Jurkat, Clone E6-1 (cell line): Measurements from ENCODE around the gene LRPAP1.

Source experiments
- DNase-seq: peaks from one replicate; pipeline ENCODE4 v3.0.0-alpha.2; 2011; ENCODE audit warnings: low read depth, low spot score
- H3K4me3 ChIP-seq: 2 replicates; pipeline ENCODE4 v1.5.1; 2011; ENCODE audit warnings: mild to moderate bottlenecking, low read length, control low read depth, moderate library complexity

Gene LRPAP1

DNA sequence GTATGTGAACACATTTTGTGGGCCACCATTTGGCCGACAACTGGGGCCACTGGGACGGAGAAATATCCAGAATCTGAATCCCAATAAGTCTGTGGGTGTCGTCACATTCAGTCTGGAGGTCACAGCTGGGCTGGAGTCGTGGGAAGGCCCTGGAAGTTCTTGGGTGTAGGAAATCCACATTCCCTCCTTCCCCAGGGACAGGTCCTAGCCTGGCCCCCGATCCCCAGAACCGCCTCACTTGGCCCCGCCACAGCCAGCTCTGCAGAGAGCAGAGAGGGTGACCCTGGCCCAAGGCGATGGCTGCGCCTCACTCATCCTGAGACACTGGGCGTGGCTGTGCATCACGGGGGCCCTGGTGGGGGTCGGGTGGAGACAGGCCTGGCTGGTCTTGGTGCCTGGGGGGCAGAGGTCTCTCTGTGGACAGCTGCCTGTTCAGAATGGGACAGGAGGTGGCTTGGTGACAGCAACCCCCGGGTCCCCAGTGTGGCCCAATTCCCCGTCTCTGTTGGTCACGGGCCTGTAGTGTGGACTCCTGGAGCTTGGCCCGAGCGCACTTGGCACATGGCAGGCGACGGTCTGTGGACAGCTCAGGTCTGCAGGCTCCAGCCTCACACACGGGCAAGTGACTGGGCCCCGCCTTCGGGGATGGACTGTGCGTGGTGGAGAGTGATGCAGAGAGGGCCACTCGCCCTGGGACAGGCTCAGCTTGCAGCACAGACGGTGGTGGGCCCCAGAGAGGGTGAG lies 52.7 kb downstream of the LRPAP1 start:
- DNase-seq, result no peak
- no peak overlapping the region for H3K4me3 ChIP-seq

DNA sequence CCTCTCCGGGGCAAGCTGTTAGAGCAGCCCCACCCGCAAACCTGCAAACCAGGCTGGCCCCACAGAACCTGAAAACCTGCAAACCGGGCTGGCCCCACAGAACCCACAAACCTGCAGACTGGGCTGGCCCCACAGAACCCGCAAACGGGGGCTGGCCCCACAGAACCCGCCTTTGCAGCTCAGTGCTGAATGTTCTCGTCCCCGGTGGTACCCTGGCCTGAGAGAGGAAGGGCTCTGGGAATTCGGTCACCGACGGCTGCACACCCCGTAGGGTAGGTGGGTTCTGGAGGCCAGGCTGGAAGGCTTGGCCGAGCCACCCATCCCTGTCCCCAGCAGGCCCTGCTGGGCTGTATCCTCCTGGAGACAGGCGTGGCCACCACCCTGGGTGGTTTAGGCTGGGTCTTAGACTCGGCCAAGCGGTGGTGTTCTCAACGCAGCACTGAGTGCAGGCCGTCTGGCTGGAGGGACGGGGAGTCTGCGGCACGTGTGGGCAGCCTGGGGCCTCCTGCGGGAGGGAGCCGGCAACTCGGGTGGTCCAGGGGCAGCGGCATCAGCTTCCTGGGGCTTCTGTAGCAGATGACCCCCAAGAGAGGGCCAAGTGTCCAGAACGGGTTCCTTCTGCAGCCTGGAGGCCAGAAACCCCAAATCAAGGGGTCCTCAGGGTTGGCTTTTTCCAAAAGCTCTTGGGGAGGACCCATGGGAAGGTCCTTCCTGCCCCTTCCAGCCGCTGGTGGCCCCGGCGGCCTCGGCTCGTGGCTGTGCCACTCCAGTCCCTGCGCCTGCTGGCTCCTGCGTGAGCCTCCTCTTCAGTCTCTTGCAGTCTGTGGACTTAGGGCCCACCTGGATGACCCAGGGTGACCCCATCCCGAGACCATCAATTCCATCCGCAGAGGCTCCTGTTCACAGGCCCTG lies 53.5 kb downstream of the LRPAP1 start:
- H3K4me3 ChIP-seq, result no peak overlapping the region
- DNase-seq, result no peak

DNA sequence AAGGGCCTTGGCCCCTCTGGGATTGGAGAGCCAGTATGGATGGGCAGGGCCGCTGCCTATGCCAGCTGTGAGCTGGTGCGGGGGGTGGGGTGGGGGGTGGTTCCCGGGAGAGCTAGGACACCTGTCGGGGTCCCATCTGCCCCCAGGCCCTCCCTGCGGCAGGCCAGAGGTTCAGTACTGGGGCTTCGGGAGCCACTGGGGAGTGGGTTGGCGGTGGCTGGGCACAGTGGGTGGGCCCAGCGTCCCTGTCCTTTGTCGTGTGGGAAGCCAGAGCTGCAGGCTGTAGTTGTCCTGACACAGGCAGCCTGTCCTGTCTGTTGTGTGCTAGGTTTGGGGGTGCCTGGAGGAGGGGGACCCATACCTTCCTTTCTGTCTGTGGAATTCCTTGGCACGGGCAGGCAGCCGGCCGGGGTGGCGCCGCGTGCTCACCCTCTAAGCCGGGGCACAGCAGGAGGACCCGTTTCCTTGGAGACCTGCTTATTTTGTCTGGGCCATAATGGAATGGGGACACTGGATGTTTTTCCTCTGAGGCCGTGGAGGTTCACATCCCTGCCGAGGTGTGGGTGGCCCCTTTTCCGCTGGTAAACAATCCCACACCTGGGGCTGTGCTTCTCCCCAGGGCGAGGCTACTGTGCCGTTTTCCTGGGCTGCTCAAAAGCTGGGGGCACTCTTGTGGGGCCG lies 54.3 kb downstream of the LRPAP1 start:
- no peak overlapping the region for H3K4me3 ChIP-seq
- no peak for DNase-seq

- no peak for DNase-seq
- H3K4me3 ChIP-seq, result no peak overlapping the region
These were observed 55.1 kb downstream of the LRPAP1 start for GRCh38 chr4:3476936-3477749.

- no peak overlapping the region for H3K4me3 ChIP-seq
- DNase-seq, result no peak
These were observed 55.9 kb downstream of the LRPAP1 start for GRCh38 chr4:3476341-3476747.

GRCh38 chr4:3475713-3476260 lies 56.4 kb downstream of the LRPAP1 start:
- H3K4me3 ChIP-seq, result no peak overlapping the region
- no peak for DNase-seq

- H3K4me3 ChIP-seq, result no peak overlapping the region
- no peak for DNase-seq
These were observed 57.0 kb downstream of the LRPAP1 start for GRCh38 chr4:3475041-3475712.

GRCh38 chr4:3473996-3474765 lies 58.0 kb downstream of the LRPAP1 start:
- no peak overlapping the region for H3K4me3 ChIP-seq
- no peak for DNase-seq

GRCh38 chr4:3473181-3473950 lies 58.9 kb downstream of the LRPAP1 start:
- DNase-seq, result no peak
- no peak overlapping the region for H3K4me3 ChIP-seq

DNA sequence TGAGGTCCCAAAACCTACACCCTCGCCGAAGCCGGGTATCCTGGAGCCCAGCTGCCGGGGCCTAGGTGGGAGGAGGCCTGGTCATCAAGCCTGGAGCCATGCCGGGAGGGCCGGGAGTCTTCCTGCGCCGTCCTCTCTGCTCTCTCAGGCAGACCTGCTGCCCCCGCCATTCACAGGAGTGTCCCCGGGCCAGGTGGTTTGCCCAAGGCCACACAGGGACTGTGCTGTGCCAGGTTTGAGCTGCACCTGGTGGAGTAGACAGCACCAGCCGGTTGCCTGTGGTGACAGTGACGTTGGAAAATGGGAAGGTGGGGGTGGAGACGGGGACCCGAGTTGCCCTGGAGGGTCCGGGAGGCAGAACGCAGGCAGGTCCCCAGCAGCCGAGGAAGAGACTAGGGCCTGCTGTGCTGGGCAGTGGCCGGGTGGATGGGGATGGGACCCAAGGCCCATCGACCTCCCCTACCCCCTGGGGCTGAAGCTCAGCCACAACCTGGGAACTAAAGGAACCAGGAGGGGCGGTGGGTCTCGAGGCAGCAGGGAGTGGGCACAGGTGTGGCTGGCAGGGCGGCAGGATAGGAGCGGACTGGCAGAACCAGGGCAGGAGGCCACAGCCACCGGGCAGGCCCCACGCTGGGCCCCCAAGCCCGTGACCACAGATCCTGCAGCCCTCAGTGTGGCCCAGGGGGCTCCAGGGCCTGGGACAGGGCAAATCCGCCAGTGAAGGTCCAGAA lies 59.6 kb downstream of the LRPAP1 start:
- H3K4me3 ChIP-seq, result no peak overlapping the region
- DNase-seq, result no peak

DNA sequence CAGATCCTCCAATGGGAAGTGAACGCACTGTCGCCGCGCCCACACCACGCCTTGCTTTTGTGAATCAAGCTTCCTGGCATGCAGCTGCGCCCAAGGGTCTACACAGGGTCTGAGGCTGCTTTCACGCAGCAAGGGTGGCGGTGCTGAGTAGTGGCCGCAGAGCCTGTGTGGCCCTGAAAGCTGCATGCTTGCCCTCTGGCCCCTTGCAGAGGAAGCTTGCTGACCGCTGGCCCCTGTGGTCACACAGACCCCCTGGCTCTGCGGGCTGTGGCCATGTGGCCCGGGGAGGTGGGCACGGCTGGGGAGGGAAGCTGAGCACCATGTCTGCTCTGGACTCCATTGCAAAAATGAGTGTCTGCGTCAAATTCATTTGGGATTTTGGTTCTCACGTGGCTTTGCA lies 60.3 kb downstream of the LRPAP1 start:
- no peak for DNase-seq
- H3K4me3 ChIP-seq, result no peak overlapping the region

DNA sequence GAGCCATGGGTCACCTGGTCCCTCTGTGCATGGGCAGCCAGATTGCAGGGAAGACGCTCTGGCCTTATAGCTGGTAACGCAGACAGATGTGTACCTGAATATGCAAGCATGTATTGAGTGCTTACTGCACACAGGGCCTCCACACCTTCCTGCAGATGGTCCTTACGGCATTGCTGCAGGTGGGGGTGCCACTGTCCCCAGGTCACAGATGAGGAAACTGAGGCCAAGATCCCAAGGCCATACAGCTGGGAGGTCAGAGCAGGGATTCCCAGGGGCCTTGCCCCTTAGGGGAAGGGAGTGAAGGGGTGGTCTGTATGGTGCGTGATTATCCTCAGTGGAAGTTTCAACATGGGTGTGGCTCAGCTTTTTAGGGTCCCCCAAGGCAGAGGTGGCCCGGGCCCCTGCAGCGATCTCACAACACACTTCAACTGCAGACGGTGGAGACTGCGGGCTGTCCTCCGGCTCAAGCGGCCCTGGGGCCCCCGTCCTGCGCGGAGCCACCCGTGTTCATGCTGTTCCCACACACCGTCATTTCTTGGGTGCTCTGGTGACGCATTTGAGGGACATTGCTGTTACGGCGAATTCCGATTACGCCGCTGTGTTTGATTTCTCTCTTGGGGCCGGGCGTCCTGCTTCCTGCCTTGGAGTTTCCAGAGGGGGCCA lies 61.0 kb downstream of the LRPAP1 start:
- DNase-seq, result no peak
- no peak overlapping the region for H3K4me3 ChIP-seq

DNA sequence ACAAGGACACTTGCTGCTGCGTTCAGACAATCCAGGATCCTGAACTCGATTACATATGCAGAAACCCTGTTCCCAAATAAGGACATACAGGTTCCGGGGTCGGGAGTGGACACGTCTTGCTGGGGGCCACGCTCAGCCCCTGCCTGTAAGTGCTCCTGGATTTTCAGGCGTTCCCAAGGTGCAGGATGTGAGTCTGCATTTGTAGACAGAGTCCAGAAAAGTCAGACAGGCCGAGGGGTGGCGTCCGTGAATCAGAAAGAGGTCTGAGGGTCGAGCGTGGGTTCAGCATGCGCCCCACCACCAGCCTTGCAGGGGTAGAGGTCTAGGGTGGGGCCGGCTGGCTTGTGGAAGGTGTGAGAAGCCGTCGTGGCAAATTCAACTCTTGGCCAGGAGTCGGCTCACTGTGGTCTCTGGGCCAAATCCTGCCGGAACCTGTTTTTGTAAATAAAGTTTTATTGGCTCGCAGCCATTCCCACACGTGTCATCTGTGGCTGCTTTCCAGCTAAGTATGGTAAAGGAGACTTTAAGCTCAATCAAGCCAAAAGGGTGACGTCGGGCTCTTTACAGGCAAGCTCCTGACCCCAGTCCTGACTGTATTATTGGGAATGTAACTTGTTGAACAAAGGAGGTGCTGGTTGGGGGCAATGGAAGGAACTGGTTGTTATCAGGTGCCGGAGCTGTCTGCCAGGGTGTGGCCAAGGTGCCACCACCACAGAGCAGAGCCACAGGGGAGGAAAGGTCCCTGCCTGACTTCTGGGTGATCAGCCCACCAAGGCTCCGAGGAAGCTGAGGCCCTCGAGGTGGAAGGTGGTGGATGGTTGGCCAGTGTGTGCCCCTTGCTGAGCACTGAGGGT lies 61.8 kb downstream of the LRPAP1 start:
- no peak overlapping the region for H3K4me3 ChIP-seq
- DNase-seq, result no peak

DNA sequence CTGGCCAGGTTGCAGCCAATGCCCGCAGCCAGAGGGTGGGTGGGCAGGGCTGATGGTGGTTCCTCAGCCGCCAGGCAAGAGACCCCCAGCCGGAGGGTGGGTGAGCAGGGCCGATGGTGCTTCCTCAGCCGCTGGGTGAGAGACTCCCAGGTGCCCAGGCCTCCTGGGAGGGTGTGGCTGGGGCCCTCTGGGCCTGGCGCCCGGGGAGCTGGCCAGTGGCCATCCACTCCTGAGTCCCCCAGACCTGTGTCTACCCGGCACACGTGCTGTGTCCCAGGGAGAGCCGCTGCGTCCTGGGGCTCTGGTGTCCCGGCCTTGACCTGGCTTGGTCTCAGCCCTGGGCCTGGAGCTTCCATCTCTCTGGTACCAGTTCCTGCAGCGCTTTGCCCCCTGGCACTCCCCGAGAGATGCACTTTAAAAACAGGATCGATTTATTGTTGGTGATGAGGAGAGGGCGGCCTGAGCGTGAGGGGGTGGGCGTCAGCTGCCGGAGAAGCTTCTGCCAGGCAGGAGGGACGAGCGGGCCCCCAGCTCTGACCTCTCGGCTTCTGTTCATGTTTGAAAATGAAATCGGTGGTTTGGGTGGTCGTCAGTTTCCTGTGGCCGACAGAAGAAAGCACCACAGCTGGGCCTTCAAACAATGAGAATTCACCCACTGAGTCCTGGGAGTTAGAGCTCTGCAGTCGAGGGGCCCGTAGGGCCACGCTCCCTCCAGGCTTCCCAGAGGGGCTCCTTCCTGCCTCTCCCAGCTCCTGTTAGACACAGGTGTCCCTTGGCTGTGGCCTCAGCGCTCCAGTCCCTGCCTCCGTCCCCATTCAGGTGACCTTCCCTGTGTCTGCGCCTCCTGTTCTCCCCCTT lies 62.6 kb downstream of the LRPAP1 start:
- no peak overlapping the region for H3K4me3 ChIP-seq
- no peak for DNase-seq
